GM21423 (cell line): ENCODE data around the gene SLC26A3.

Experiments used
- ATAC-seq: cut with Tn5 transposase; IDR thresholded peaks from one replicate; pipeline ENCODE4 v1.9.1; 2021; ENCODE audit warnings: mild to moderate bottlenecking, moderate library complexity; ENCODE audit not compliant: unreplicated experiment

The SLC26A3 gene

DNA sequence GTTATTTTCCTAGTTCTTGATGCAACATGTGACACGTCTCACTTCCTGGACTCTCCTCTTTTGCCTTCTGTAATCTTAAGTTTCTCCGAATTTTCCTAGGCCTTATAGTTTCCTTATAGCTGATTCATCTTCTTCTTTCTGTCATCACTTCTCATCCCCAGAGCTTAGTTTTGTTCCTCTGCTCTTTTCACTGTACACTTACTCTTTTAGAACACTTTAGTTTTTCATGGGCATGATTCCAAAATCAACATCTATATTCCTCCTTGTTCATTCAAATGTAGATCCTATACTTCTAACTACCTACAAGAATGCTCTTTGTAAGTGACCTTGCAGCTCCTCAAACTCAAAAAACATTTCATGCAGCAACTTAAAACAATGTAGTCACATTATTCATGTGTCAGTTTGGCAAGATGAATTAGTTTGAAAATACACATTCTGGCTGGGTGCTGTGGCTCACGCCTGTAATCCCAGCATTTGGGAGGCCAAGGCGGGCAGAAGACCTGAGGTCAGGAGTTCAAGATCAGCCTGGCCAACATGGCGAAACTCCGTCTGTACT lies 13.1 kb upstream of the SLC26A3 start:
- ATAC-seq, result no peak

DNA sequence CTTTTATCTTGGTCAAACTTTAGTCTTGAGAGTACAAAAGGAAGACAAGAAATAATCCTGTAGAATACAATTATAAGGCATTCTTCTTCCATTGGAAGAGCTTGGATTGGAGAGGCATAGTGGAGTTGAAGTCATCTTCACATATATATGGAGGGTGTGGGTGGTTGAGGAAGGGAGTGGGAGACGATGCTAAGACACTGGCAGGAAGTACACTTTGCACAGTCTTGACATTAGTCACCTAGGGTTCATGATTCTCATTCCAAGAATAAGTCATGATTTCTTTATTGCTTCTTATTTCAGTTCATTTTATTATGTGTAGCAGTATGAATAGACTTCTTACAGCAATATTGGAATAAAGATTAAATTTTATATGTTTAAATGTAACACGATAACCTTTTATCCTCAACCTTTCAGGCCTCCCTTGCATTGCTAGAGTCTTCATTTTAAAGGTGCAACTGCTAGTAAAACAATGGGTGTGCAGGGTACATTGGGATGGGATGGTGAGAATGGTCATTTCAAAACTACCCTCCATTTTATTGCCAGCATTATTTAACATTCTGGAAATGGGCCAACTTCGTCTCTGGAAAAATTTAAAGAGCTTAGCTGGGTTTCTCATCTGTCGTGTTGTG lies 12.3 kb upstream of the SLC26A3 start:
- ATAC-seq, result no peak

DNA sequence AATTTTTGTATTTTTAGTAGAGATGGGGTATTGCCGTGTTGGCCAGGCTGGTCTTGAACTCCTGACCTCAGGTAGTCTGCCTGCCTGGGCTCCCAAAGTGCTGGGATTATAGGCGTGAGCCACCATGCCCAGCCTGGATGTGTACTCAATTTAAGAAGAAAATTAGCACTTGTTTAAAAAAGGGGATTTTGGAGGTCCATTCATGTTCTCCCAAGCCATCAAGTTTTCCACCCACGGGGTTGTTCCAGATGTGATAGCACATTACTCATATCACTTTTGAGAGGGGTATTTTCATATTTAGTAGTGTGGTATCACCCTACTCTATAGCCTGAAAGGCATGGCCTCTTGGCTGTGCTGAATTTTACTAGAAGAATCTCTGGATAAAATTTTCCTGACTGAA lies 10.5 kb upstream of the SLC26A3 start:
- ATAC-seq, result no peak

DNA sequence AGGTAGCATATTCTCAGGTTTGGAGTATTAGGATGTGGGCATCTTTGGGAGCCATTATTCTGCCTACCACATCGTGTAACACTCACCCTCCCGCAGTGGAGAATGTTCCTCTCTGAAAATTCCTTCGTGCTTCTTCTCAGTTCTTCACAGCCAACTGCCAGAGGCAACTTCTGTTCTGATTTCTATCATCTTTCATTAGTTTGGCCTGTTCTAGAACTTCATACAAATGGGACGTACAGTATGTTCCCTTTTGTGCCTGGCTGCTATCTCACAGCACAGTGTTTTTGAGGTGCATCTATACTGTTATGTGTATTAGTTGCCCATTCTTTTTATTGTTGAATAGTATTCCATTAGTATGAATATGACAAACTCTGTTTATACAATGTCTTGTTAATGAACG lies 8.9 kb upstream of the SLC26A3 start:
- no peak for ATAC-seq

DNA sequence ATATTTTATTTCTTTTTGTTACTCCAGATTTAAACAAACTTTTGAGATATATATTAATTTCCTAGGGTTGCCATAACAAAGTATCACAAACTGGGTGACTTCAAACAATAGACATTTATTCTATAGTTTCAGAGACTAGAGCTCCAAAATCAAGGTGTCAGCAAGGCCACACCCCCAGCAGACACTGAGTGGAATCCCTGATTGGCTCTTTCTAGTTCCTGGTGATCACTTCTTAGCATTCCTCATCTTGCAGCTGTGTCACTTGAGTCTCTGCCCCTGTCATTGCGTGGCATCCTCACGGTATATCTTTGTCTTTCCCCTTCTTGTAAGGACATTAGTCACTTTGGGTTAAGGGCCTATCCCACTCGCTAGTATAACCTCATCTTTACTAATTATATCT lies 7.6 kb upstream of the SLC26A3 start:
- no peak for ATAC-seq

DNA sequence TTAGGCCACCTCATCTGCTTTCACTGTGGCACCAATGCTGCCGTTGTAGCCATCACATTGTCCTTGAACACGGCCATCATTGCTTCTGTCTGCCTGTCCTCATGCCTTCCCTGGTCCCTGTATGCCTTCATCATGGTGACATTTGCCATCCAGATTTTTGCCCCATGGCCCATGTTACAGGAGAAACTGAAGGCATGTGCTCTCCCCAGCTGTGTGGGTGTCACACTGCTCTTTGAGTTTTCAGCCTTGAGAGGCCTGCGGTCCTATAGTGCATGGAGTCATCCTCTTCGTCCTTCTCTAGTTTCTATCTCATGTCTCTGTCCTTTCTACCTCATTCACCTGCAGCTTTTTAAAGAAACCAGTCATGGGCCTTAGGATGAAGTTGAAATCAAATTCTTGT lies 6.2 kb upstream of the SLC26A3 start:
- no peak for ATAC-seq

DNA sequence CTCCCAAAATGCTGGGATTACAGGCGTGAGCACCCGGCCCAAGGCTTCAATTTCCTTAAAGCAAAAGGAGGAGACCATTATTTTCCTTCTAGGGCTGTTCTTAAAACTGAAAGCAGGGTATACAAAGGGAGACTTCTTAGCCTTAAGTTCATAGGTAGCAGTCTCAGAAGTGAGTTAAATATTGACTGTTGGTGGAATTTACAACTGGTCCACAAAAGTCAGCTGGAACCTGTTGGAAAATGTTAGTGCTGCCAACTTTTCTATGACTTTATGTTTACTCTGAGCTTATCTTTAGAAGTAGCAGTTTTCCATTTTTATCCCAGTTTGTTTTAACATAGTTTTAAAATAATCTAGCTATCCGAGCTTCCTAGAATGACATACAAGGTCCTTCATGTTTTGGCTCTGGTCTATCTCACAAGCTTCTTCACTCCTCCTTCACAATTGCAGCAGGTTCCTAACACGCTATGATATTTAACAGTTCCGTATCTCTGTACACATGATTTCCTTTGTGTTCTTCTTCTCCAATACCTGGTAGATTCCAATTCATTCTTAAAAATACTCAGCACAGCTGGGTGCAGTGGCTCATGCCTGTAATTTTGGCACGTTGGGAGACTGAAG lies 3.3 kb downstream of the SLC26A3 start:
- ATAC-seq, result no peak

DNA sequence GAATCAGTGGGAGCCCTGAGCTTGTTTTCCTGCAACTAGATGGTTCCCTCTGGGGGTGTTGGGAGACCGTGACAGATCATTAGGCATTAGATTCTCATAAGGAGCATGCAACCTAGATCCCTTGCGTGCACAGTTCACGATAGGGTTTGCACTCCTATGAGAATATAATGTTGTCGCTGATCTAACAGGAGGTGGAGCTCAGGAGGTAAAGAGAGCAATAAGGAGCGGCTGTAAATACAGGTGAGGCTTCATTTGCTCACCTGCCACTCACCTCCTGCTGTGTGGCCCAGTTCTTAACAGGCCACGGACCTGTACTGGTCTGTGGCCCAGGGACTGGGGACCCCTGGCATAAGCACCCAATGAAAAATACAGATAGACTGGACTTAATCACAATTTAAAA lies 10.7 kb downstream of the SLC26A3 start:
- ATAC-seq, result no peak

DNA sequence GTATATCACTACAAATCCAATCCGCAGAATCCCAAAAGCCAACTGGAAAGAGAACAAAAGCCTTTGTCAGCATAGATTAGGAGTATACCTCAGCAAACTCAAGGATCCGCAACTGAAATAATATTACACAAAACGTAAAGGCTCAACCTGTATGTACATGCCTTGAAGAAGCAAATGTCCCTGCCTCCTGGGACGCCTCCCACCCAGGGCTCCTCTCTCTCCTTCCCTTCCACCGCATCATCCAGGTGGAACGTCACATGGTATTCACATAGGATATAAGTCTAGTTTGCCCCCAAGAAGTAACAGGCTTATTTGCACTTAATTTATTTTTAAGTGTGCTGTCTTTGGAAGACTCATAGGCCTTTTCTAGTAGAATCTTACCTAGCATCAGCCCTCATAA lies 13.4 kb downstream of the SLC26A3 start:
- ATAC-seq, result no peak

DNA sequence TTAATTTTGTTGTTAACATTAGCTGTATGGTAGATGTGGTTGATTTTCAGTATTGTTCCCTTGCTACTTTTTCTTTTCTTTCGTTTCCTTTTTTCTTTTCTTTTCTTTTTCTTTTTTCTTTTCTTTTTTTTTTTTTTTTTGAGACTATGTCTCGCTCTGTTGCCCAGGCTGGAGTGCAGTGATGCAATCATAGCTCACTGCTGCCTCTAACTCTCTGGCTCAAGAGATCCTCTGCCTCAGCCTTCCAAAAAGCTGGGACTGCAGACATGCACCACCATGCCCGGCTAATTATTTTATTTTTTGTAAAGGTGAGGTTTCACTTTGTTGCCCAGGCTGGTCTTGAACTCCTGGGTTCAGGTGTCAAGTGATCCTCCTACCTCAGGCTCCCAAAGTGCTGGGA lies 14.4 kb downstream of the SLC26A3 start:
- ATAC-seq, result no peak

DNA sequence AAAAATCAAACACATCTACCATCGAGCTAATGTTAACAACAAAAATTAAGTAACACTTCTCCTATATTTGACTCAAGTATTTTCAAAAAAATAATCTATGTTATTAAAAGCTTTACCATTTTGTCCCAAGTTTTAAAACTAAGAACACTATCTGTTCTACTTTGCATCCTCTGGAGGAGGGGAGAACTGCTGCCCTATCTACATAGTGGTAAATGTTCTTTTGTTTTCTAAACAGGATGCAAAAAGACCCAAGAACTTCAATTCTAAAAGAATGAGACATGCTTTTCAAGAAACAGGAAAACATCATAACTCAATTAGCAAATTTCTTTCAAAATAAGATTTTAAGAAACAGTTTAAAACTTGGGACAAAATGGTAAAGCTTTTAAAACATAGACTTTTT lies 14.8 kb downstream of the SLC26A3 start:
- no peak for ATAC-seq

DNA sequence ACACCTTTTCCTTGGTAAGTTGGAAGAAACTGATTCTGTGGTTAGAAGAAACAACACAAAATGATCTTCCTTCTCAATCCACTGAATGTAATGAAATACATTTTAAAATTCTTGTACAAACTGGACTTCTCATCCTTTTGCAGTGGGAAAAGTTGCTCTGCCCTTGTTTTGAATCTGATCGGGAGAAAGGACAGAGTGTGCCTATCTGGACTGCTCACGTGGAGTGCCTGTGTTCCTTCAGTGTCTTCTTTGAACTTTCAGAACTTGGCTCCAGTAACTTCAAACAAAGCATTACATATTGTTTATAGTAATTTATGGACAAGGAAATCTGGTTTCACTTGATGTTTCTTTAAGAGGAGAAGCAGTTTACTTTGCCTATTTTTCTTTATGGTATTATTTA lies 17.1 kb downstream of the SLC26A3 start:
- ATAC-seq, result no peak

DNA sequence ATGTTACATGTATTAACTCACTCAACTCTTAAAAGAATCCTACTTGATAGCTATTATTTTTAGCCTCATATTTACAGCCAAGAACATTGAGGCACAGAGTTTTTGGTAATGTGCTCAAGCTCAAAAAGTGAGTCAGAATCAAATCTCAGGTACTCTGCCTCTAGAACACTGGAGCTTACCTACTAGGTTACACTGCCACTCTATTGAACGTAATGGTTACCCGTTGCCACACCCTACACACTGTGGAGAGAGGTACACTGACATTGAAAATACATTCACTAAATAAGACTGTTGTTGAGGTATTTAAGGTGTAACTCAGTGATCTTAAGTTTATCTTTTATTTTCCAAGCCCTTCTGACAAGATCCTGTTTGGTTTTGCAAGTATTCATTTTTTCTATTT lies 17.9 kb downstream of the SLC26A3 start:
- ATAC-seq, result no peak

DNA sequence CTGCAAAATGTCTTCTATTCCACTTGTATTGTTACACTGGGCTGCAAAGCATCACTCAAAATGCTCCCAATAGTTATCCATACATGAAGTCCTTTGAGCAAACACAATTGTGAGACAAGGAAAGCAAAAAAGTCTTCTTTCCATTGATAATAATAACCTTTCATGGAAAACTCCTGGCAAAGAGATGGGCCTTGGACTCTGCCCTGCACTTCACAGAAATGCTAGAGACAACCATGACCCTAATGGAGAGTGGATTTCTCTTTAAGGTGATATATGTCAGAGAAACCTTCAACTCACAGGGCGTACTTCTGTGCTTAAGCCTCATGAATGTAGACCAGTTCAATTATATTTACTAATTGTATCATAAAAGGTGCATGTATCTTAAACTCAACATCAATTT lies 19.4 kb downstream of the SLC26A3 start:
- no peak for ATAC-seq

DNA sequence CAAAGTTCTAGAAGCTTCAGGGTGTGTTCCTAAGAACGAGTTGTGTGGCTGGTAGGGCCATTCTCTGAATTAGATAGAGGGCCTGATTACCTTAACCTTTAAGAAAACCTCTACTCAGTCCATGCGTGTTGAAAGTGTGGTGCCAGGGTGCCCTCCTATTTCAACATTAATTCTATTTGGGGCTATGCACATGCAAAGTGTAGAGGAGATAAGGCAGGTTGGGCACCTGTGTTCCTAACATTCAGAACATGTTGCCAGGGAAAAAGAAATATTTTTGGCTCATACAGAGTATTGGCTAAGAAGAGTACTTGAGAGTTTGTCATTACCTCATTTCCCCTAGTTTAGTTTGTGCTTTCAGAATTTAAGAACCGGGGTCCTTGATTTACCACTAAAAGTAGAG lies 20.6 kb downstream of the SLC26A3 start:
- no peak for ATAC-seq

DNA sequence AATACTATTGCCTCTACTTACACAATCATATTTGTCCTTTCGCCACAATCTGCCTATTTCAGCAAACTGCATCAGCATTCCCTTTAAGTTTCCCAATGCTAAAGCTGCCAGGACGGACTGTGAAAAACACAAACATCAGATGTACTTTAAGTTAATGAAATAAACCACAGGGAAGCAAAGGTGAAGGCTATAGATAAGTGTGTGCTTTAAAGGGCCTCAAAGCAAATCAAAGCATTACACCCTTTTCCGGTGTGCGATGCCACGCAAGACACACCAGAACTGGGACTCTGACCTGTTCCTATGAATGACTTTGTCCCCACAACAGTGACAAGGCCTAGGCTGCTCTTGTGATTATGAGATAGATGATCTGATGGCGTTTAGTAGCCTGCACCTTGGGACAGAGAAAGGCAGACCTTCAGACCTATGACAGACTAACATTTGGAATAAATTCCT lies 23.4 kb downstream of the SLC26A3 start:
- ATAC-seq, result no peak

DNA sequence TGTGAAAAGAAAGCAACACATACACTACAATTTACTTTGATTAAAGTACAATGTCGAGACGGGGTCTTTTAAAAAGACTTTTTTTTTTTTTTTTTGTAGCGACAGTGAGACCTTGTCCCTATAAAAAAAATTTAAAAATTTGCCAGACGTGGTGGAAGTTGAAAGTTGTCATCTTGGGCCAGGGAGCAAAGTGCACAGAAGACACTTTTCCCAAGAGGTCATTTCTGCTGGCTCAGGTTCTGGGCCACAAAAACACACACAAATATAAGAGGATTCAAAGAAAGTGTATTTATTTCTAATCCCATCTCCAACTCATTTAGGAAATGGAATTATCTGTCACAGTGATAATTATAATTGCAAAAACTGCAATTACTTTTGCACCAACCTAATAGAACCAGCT lies 24.7 kb downstream of the SLC26A3 start:
- ATAC-seq, result no peak

DNA sequence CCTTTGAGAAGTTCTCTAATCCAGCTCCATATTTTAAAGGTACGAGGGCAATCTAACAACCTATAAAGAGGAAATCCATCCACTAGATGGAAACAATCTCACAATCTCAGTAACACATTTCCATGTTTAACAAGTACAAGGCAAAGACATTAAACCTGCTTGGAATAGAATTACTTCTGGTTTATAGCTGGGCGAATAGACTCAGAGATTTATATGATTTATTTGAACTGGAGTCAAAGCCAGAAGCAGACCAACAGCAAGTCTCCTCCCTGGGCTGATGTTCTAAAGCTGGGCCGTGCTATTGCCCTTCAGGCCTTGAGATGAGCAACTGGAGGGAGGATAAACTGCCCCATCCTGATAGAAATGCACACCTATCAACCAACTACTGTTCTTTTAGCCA lies 25.3 kb downstream of the SLC26A3 start:
- no peak for ATAC-seq

DNA sequence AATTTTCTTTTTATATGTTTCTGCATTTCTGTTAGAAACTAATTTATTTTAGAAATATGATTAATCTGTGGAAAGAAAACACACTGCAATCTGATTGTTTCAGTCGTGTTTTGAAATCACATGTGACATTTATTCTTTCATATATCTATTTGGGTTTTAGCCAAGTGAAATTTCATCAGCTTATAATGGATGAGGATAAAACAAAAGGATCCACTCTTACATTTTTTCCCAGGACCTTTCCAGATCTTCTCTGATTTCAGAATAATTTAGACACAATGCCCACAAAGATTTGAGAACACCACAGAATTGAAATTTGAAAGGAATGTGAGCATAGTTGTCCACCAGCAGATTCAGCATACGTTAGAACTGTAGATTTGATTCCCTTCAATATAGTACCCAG lies 30.0 kb downstream of the SLC26A3 start:
- no peak for ATAC-seq

DNA sequence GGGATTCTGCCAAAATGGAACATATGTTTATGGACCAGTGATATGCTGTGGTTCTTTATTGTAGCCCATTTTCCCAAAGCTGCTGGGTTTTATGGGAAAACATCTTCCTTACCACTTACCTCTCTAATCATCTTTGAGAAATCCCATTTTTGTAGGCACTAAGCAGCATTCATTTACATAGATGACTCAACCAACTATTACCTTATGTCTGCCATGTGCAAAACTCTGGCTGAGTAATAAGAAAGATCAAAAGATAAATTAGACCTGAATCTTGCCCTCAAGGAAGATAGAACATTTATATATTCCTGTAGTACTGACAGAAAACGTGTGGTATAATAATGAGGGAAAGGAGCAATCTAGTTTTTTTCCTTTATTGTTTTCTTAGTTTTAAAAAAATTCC lies 34.8 kb downstream of the SLC26A3 start:
- ATAC-seq, result no peak

DNA sequence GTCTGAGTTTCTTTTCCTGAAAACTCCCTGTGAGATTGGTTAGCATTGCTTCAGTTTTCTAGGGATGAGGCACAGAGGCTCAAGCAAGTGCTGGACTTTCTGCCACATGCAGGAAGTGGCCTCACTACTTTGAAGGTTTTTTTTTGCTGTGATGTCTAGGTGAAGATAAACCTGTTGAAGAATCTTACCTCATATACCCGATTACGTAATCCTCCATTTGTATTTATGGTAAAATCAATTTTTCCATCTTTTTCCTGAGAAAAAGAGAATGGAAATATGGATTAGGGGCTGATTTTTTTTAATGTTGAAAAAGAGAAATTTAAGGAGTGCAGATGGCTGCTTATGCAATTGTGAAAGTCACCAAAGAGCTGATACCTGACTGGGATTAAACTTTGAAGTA lies 35.6 kb downstream of the SLC26A3 start:
- no peak for ATAC-seq

DNA sequence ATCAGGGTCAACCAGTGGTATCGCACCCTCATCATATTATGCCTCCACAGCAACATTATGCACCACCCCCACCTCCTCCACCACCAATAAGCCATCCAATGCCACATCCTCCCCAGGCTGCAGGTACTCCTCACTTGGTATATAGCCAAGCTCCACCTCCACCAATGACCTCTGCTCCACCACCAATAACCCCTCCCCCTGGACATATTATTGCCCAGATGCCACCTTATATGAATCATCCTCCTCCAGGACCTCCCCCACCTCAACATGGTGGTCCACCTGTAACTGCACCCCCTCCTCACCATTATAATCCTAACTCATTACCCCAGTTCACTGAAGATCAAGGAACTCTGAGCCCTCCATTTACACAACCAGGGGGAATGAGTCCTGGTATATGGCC lies 44.4 kb downstream of the SLC26A3 start:
- no peak for ATAC-seq

DNA sequence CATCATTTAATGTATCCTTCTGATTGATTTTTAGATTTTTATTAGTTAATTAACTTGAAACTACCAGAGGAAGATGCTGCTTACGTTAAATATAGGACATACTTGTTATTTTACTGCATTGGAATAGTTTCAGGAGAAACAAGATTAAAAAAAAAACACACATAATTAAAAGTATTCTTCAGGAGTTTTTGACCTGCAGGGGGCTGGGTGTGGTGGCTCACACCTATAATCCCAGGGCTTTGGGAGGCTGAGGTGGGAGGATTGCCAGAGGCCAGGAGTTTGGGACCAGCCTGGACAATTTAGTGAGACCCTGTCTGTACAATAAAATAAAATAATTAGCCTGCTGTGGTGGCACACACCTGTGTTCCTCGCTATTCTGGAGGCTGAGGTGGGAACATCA lies 48.4 kb downstream of the SLC26A3 start:
- no peak for ATAC-seq
